Upper lobe of right lung (tissue), 1 donor: Measurements from ENCODE around the gene FAM210B. TPM values are rescaled to one million over a fixed set of nuclear protein-coding genes. Genes with fewer than 3 reads are reported as not detected.
A peak's percentile ranks its signal among the peaks of the same experiment; 100 is the strongest.

Experiments
- ATAC-seq: fragments of 200-7000 bp; cut with Tn5 transposase; one replicate; pipeline ENCODE4 v1.9.1; 2020; ENCODE audit warnings: mild to moderate bottlenecking, moderate library complexity
- DNase-seq: peaks from one replicate; pipeline ENCODE4 v3.0.0-alpha.2; 2020
- H3K27ac ChIP-seq: fragments of 200-600 bp; one replicate; pipeline ENCODE4 v1.8.0; 2022
- H3K27me3 ChIP-seq: fragments of 200-600 bp; one replicate; pipeline ENCODE4 v1.8.0; 2022; ENCODE audit warnings: mild to moderate bottlenecking
- H3K36me3 ChIP-seq: fragments of 200-600 bp; one replicate; pipeline ENCODE4 v1.8.0; 2022
- H3K4me1 ChIP-seq: fragments of 200-600 bp; one replicate; pipeline ENCODE4 v1.8.0; 2022
- H3K4me3 ChIP-seq: fragments of 200-600 bp; one replicate; pipeline ENCODE4 v1.8.0; 2022; ENCODE audit warnings: mild to moderate bottlenecking
- H3K9me3 ChIP-seq: fragments of 200-600 bp; one replicate; pipeline ENCODE4 v1.8.0; 2022
- intact Hi-C: fragments of 100-400 bp; cut with DNase I; formaldehyde crosslinking; loops from one replicate; pipeline ENCODE4 v1.11.0; 2022
- total RNA-seq: library from RNA; stranded (reverse); fragmentation: NEBNext Ultra II Directional; extraction: Animal tissue kit (Norgen Biotek cat#: 25700); gene quantifications from one replicate; pipeline ENCODE4 v1.2.1, GENCODE V29; 2021
- TF ChIP-seq, protein P1 (sequence below): fragments of 200-600 bp; IDR thresholded peaks from one replicate; pipeline ENCODE4 v1.8.0; 2022; ENCODE audit warnings: antibody characterized with exemption
- donor health status: DM: no; HTN: yes; CAD: no; lungs with severe emphysema.

Gene FAM210B
- total RNA-seq, 1 donor from 2014 or later: 39.5 TPM

DNA sequence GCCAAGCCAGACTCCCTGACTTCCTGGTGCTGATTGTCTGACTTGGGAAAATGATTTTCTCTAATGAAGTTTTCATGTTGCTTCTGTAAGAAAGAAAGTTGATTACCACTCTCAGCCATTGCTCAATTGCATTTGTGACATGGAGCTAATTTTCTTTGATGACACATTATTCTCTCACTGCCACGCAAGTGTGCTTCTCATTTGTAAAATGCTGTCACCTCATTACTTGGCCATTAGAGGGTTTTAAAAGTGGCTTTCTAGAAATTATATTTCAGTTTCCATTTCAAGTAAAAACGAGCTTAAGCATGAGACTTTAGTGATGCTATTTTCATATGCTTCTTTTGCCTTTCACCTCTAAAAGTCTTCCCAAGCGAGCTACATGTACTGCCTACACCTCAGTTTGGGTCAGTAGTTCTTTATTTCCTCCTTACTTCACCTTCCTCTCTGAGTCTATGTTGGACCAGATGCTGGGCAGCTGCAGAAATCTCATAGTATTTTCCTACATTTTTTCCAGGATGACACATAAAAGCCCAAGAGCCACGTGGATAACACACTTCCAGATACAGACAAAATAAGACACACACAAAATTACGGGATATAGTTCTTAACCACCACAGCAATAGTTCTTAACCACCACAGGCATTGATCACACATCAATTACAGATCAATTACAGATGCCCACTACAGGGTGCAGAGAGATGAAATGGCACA, 6.3 kb upstream of the FAM210B start:
- Histone ChIP-seq H3K9me3 (no peaks in the 10 kb centered on the region), H3K4me3 (no peak overlapping the region), H3K36me3 (no peaks in the 10 kb centered on the region), H3K4me1 (peaks cover 7% of the 10 kb centered on the region), H3K27ac (no peak overlapping the region), H3K27me3 (no peaks in the 10 kb centered on the region)
- no peak for ATAC-seq
- intact Hi-C loops: no loop called here
- TF ChIP-seq, protein P1, sequence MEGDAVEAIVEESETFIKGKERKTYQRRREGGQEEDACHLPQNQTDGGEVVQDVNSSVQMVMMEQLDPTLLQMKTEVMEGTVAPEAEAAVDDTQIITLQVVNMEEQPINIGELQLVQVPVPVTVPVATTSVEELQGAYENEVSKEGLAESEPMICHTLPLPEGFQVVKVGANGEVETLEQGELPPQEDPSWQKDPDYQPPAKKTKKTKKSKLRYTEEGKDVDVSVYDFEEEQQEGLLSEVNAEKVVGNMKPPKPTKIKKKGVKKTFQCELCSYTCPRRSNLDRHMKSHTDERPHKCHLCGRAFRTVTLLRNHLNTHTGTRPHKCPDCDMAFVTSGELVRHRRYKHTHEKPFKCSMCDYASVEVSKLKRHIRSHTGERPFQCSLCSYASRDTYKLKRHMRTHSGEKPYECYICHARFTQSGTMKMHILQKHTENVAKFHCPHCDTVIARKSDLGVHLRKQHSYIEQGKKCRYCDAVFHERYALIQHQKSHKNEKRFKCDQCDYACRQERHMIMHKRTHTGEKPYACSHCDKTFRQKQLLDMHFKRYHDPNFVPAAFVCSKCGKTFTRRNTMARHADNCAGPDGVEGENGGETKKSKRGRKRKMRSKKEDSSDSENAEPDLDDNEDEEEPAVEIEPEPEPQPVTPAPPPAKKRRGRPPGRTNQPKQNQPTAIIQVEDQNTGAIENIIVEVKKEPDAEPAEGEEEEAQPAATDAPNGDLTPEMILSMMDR: no peak
- DNase-seq: no peak

DNA sequence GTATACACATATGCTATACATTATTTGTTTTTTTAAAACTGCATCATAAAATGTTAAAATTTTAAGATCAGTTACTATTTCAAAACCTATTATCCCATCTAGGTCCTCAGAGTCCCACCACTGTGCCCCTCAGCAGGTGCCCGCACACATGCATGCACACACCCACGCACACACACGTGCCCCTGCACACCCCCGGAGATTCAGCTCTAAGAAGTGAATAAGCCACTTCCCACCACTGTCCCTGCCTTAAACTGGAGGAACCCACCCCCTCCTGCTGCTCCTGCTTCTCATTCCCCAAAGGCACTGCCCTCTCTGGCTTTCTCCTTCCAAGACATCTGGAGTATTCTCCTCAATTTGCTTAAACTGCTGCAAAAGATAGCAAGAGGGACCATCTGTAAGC, 5.4 kb upstream of the FAM210B start:
- no peaks in the 10 kb centered on the region for H3K36me3 ChIP-seq
- no peak overlapping the region for H3K27ac ChIP-seq
- DNase-seq: no peak
- no peaks in the 10 kb centered on the region for H3K27me3 ChIP-seq
- no peak for ATAC-seq
- H3K9me3 ChIP-seq: no peaks in the 10 kb centered on the region
- peaks cover 4% of the 10 kb centered on the region for H3K4me1 ChIP-seq
- TF ChIP-seq, protein P1: no peak
- intact Hi-C loops: no loop called here
- H3K4me3 ChIP-seq: no peak overlapping the region

DNA sequence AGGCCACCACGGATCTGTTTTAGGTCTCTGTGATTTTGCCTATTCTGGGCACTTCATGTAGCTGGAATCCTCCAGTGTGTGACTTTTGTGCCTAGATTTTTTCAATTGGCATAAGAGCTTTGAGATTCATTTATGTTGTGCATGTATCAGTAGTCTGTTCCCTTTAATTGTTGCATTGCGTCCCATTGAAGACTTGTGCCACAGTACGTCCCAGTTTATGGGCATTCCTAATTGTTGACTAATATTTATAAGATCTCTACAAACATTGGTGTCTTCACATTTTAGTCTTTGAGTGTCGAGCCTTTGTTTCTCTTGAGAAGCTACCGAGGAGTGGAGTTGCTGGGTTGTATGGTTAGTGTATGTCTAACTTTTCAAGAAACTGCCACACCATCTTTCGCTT, 704 bp upstream of the FAM210B start:
- no peaks in the 10 kb centered on the region for H3K36me3 ChIP-seq
- ATAC-seq: no peak
- H3K27me3 ChIP-seq: no peaks in the 10 kb centered on the region
- TF ChIP-seq, protein P1: no peak
- peaks cover 13% of the 10 kb centered on the region for H3K4me1 ChIP-seq
- peak overlapping the region; percentile 39 for H3K4me3 ChIP-seq
- no peaks in the 10 kb centered on the region for H3K9me3 ChIP-seq
- DNase-seq: no peak
- intact Hi-C loops: no loop called here
- H3K27ac ChIP-seq: no peak overlapping the region

DNA sequence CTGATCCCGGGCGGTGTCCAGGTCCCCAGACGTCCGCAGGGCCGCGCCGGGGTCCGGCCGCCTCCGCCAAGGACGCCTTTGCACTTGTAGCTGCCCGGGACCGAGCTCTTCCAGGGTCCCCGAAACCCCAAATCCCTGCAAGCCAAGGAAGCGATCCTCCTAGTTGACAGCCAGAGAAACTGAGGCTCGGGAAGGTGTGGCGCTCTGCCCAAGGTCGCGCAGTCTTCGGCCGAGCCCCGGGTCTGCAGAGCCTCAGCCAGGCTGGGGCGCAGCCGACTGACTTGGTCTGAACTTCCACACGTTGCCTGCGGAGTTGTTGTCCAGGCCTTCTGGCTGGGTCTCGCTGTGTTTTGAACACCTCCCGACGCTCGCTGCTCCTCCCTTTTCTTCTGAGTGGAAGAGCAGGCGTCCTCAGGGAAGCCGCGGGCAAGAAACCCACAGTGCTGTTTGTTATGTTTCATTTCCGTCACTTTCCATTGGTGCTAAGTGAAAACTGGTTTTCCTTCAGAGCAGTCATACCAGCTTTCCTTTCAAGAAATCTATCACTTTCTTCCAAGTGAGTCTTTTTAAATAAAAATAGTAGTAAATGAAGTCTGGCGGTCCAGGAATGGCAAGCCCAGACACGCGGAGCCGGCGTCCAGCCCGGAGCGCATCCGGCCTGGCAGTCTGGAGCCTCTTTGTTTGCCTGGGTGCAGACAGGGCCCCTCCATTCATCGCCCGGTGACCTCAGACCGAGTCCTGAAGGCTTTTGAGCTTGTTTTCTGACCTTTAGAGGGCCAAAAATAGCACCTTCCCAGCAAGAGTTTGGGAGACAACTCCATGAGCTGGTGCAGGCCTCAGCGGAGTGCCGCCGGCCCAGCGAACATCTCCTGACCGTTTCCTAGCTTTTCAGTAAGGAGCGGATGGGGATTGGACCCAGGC, 698 bp downstream of the FAM210B start:
- peak overlapping the region; percentile 80 for H3K27ac ChIP-seq
- DNase-seq (peak; percentile 71), ATAC-seq (peak; percentile 60)
- peak overlapping the region; percentile 86 for H3K4me3 ChIP-seq
- H3K9me3 ChIP-seq: no peaks in the 10 kb centered on the region
- H3K27me3 ChIP-seq: no peaks in the 10 kb centered on the region
- H3K4me1 ChIP-seq: peaks cover 13% of the 10 kb centered on the region
- TF ChIP-seq, protein P1: no peak
- peaks cover under 1% of the 10 kb centered on the region for H3K36me3 ChIP-seq
- intact Hi-C loops: no loop called here

DNA sequence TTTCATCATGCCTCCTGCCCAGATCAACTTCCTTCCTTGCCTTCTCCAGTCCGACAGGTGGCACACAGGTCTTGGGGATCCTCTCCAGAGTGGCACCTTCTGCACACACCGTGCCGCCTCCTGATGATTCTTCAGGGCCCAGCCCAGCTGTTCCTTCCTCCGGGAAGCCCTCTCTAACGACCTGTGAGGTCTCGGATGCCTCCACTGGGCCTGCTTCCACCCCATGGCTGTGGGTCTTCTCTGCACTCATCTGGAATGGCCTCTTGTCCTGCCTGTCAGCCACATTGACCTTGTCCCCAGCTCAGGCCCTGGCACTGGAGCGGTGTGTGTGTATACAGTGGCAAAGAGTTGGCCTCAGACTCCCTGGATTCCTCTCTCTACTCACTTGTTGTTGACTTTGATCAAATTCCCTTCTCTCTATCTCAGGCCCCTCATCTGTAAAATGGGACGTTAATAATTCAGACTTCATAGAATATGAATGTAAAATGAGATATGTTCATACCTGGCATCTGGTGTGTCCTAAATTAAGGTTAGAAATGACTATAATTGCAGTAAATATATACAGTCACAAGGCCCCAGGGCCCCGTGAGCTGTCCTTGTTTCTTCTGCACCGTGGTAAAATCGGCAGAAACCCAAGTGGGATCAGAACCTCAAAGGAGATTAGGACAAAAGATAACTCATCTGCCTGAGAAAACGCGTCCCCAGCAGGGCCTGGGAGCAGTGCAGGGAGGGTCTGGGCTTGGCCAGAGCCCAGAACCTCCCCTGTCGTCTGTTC, 1.5 kb downstream of the FAM210B start:
- peak; percentile 1 for ATAC-seq
- TF ChIP-seq, protein P1: no peak

More for the DNA sequence above, 1.5 kb downstream of the FAM210B start:
- H3K27me3 ChIP-seq: no peaks in the 10 kb centered on the region
- no peaks in the 10 kb centered on the region for H3K9me3 ChIP-seq
- H3K27ac ChIP-seq: peak overlapping the region; percentile 80
- intact Hi-C loops: no loop called here
- DNase-seq: no peak
- peaks cover 13% of the 10 kb centered on the region for H3K4me1 ChIP-seq
- peaks cover 7% of the 10 kb centered on the region for H3K36me3 ChIP-seq
- peak overlapping the region; percentile 86 for H3K4me3 ChIP-seq
